IPS DF 4.7 (cell line): ENCODE measurements around the gene MACROD2.

Experiments used
- DNase-seq: peaks from one replicate; pipeline ENCODE4 v3.0.0-alpha.2; 2013; ENCODE audit warnings: low spot score; ENCODE audit errors: extremely low read depth

The MACROD2 gene

DNA sequence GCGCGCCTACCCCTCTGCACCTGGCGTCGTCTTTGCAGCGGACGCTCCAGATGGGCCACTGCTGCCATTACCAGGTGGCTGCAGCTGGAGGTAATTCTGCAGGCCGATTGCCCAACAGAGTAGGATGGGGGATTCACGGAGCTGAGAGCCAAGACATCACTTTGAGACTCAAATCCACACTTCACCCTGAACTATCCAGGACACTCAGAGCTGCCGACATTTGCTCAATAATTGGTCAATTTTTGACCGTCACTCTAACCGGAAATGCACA, 1037.0 kb downstream of the MACROD2 start:
- DNase-seq = no peak

DNA sequence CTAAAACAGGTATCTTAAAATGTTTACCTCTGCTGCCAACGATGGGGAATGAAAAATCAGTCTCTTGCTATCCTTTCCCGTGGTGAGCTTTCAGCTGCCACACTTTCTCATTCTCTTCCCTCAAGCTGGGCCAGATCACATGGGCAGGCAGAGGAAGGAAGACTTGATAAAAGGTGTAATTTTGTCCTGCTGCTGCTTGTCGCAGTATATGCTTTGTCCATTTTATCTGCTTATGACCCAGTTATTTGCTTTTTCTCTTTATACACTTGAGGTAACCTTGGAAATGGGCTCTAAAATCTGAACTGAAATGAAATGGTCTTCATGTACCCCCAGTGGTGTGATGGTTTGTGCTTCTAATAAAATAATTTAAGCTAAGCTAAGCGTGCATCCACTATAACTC, 1038.0 kb downstream of the MACROD2 start:
- no peak for DNase-seq

DNA sequence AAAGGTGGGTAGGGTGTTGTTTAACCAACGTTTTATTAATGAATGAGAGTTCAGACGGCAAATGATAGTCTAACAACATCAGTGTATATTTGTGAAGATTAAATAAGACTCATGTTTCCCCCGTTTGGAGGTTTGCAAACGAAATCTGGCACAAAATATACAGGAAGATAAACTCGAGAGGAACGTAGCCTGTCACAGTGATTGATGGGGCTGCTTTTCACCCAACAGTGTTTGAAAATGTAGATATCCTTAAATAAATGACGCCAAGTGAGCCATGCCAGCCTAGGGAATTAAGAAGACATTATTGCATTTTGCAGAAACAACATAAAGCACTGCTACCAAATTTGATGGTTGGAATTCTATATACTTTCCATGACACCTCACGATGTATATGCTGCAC, 1038.6 kb downstream of the MACROD2 start:
- DNase-seq = no peak

DNA sequence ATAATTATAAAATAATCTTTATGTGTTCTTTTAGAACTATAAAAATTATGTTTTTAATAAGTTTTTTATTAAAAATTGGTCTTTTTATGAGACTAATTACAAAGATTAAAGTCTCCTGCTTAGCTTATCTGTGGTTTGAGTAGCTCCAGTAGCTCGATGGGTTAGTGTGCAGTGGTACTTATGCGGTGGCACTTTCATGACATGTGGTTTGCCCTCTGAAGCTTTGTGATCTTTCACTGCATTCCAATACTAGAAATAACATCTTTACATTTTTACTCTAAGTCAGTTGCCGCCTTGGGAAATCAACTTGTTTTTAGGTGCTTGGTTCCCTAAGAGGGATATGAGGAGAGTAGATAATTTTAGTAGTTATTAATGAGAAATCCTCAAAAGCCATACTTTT, 1041.6 kb downstream of the MACROD2 start:
- no peak for DNase-seq

DNA sequence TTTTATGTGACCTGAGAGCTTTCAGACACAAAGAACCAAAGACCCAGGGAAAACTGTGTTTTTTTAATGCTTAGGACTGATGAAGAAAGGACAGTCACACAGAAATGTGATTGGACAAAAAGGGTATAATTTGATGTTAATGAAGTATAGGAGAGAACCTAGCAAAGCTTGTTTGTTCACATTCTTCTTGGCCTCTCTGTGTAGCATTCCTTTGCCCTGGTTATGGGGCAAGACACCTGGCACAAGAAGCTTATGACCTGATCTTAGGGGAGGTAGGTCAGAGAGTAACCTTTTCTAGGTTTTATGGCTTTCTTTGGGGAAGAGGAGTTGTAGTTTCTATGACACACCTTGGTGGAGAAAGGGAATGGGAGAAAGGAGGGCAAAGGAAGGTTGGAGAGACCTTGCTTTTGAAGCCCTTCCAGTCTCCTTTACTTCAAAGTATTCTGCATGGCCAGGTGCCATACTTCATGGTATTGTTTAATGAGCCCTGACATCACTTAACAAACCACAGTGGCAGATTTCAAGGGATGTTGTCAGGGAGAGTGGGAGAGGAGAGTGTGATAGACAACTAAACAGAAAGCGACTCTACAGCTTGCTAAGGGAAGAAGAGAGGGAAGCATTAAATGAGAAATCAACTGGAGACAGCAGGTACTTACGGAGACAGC, 1043.9 kb downstream of the MACROD2 start:
- no peak for DNase-seq

DNA sequence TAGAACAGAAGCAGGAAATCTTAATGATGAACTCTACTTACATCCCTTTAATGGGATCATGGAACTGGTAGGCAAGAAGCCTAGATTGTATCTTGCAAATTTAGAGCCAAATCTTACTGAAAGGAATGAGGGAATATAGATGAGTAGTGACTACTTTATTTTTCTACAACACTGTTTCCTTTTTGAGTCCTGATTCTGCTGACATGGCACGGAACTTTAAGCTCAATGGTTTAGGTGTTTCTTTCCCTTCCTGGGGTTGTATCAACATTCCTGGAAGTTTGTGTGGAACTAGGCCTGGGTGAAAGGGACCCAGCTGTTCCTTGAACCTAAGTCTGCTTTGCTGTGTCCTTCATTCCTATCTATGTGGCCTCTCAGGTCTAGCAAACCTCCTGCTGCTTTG, 1047.4 kb downstream of the MACROD2 start:
- no peak for DNase-seq

DNA sequence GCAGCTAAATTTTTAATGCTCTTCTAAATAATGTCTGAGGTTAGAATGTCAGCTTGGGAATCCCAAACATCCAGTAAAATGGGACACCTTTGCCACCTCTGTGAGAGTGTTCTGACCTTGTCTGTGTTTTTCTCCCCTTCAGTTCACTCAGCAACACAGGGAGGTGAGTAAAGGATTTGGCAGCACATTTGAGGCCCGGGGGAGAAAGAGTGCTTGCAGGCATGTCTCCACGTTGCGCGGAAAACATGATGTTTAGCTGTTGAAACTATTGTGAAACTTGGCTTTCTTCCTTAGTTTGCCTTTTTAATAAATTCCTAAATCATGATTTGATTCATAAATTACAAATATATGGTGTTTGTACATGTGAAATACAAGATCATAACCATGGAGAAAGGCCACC, 1049.9 kb downstream of the MACROD2 start:
- DNase-seq = no peak

DNA sequence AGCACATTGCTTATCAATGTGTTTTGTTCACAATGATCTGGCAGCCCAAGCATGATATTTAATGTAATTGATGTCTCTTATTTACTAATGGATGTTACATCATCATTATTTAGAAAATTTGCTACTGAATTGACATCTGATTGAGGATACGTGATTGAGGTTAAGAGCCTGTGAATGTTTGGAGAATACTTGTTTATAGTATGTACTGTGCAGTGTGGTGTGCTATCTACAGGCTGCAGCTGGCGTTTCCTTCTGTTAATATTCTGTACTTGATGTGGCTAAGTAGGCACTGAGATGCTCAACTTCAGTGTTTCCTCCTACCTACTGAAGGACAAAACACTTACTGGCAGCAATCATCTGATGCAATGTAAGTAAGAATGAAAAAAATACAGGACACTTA, 1051.7 kb downstream of the MACROD2 start:
- DNase-seq = no peak

DNA sequence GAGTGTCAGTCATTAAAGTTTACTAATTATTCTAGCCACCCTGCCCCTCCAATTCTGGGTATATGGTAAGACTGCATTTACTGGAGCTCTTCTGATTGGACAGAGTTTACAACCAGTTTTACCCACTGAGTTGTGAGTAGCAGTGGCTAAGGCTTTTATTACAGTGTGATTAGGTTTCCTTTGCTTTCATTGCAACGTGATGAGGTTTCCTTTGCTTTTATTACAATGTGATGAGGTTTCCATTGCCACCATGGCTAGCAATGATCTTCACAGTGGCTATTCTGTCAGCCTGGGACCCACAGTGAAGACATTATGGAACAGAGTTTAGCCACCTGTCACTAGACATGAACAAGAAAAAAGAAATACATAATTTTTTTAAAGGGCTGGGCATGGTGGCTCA, 1052.3 kb downstream of the MACROD2 start:
- DNase-seq = no peak

DNA sequence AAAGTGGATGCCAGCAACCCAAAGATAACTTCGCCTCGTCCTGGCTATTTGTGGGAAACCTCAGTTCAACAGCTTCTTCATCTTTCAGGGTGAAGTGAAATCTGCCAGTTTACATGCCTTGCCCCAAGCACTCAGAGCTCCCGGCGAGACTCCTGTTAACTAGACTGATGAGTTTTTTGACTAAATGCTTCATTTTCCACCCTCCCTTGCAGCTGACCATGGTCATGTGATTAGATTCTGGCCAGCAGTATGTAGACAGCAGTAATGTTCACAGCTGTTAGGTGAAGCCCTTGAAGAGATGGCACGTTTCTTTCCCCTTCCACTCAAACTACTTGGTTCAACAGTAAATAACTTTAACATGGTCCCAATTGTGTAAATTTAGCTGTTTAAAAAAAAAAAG, 1060.9 kb downstream of the MACROD2 start:
- DNase-seq = no peak

DNA sequence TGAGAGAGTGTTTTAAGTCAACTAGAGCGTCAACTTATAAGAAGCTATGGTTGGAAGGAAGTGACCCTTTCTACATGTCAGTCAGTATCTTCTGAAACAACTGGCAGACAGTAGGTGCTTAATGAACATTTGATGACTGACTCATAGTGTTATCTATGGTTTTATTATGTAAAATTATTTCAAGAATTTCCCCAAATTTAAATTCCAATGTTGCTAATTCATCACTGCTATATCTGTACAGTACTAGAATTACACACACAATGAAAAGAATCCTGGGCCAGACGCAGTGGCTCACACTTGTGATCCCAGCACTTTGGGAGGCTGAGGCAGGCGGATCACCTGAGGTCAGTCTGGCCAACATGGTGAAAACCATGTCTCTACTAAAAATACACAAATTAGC, 1063.5 kb downstream of the MACROD2 start:
- no peak for DNase-seq

DNA sequence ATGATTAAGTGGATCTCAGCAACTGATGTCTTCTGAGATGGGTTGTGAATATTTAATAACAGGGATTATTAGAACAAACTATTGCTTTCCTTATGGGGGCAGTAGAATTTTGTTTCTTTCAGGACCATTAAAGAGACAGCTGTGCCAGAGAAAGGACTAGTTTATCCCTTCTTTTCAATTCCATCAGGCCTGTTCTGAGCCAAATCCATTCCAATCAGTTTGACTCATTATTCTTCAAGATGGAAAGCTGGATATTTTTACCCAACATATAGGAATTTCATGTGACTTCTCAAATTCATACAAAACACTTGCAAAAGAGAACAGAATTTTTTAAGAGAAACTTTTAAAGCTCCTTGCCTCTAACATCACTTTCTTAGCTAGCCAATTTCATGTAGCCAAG, 1064.1 kb downstream of the MACROD2 start:
- DNase-seq = no peak

GRCh38 chr20:15060265-15061060, 1065.1 kb downstream of the MACROD2 start:
- no peak for DNase-seq

- no peak for DNase-seq
Measured at GRCh38 chr20:15061061-15061430, 1065.7 kb downstream of the MACROD2 start.

DNA sequence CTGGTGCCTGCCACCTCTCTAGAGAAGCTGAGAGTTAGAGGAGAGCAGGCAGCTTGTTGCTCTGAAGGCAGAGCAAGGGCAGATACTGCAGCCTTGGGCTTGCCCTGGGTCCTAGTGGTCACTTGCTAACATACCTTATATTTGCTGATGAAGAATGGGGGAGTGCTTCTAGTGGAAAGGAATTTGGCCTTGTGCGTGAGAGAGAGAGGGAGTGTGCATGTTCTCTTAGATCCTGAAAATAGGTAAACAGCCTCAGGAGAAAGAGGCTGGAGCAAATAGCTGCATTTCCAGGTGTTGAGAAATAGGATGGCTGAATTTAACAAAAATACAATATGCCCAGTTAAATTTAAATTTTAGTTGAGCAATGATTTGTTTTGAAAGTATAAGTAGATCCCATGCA, 1066.6 kb downstream of the MACROD2 start:
- DNase-seq = no peak

DNA sequence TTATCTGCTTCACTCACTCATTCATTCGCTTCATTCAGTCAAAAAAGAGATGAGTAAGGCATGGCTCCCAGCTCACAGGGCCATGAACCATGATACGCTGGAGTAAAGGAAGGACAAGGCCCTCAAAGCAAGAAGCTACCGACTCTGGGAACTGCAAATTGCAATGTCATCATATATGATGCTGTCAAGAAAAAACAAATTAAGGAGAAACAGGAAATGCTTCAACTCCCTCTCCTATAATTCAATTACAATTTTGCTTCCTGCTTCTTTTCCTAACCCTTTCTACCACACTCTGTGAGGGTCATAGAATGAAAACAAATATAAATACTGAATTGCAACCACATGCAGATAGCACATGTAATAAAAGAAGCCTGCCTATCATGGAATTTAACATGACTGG, 1067.8 kb downstream of the MACROD2 start:
- DNase-seq = no peak

- DNase-seq = no peak
Measured at GRCh38 chr20:15064741-15065140, 1069.4 kb downstream of the MACROD2 start.

- no peak for DNase-seq
Measured at GRCh38 chr20:15065794-15066193, 1070.5 kb downstream of the MACROD2 start.

- DNase-seq = no peak
Measured at GRCh38 chr20:15068486-15068885, 1073.2 kb downstream of the MACROD2 start.

DNA sequence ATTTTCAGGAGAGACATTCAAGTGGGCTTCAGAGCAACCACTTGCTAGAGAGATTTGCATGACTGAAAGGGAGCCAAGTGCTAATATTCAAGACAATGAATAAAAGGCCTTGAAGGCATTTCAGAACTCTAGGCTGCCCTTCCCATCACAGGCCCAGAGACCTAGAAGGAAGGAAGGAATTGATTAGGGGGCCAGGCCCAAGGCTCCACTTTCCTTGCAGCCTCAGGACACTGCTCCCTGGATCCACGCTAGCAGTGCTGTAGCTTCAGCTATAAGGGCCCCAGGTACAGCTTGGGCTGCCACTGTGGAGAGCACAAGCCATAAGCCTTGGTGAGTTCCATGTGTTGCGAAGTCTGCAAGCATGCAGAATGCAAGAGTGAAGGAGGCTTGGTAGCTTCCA, 1074.0 kb downstream of the MACROD2 start:
- DNase-seq = no peak

DNA sequence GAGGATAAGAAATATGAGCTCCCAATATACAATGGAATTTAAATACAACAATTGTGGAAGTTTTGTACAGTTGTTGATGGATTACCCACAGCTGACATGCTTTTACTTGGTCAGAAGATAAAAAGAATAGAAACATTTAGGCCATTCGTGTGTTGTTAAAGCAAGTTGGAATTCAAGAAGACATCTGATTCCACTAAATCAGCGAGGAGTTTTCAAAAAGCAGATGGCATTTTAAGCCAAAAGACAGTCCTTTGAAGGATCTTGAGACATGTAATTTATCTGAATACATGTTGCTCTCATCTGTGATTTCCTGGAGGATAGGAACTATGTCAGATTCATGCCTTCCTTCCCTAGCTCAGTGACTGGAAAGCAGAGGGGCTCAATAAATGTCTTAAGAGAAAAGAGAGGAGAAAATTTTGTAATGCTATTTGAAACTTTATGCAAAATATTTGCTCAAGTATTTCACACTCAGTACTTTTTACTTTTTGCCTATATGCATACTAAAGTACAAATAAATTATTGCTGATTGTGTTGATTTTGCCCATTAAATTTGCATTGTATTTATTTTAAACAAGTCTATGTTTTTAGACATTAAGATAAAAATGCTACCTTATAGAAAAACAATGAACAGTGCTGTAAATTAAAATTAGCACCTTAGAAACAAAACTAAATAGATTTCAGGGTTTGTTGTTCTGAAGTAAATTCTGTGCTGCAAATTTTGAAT, 1075.9 kb downstream of the MACROD2 start:
- DNase-seq = no peak

GRCh38 chr20:15072316-15072715, 1077.0 kb downstream of the MACROD2 start:
- DNase-seq = no peak

GRCh38 chr20:15075586-15075985, 1080.3 kb downstream of the MACROD2 start:
- DNase-seq = no peak
